Stimulated activated CD4-positive, alpha-beta T cell treated with anti-CD3 and anti-CD28 coated beads, Interleukin-15, amount 100 ng/mL, for 1 hour (primary cell): ENCODE results near the gene SCGB1C1.

ENCODE experiments used
- DNase-seq, 2 donors: peaks; one replicate each; pipeline ENCODE4 v3.0.0-alpha.2; 2020; ENCODE audit warnings: low read depth in 1 of 2, low spot score in 1 of 2

SCGB1C1 gene

GRCh38 chr11:241634-242033 is 48.8 kb downstream of the SCGB1C1 start:
- DNase-seq, result no peak
